Measurements from ENCODE around the gene LUC7L3. TPM values are rescaled to one million over a fixed set of nuclear protein-coding genes. Genes with fewer than 3 reads are reported as not detected.
A peak's percentile ranks its signal among the peaks of the same experiment; 100 is the strongest.

The LUC7L3 gene
- total RNA-seq, 1 donor from 2014 or later = 105 TPM

DNA sequence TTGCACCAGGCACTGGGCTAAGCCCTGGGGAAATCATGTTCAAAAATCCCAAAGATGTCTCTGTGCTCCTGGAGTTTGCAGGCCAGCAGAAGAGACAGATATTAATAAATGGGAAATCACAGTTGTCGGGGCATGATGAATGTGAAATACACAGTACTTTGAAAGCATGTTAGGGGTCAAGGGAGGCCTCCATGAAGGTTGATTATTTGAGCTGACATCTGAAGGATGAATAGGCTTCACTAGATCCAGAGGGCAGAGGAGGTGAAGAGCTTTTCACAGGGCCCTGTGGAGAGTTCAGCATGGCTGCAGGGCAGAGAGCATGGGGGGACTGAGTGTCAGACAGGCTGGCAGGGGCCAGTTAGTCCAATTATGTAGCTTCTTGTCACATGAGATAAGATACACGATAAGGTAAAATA lies 45.3 kb downstream of the LUC7L3 start:
- TF ChIP-seq, protein P1, sequence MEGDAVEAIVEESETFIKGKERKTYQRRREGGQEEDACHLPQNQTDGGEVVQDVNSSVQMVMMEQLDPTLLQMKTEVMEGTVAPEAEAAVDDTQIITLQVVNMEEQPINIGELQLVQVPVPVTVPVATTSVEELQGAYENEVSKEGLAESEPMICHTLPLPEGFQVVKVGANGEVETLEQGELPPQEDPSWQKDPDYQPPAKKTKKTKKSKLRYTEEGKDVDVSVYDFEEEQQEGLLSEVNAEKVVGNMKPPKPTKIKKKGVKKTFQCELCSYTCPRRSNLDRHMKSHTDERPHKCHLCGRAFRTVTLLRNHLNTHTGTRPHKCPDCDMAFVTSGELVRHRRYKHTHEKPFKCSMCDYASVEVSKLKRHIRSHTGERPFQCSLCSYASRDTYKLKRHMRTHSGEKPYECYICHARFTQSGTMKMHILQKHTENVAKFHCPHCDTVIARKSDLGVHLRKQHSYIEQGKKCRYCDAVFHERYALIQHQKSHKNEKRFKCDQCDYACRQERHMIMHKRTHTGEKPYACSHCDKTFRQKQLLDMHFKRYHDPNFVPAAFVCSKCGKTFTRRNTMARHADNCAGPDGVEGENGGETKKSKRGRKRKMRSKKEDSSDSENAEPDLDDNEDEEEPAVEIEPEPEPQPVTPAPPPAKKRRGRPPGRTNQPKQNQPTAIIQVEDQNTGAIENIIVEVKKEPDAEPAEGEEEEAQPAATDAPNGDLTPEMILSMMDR (IDR thresholded peaks at IDR 0.05) = no peak
- peak; percentile 32 for DNase-seq (ENCODE audit: extremely low spot score, unreplicated experiment)
- Mint-ChIP-seq H3K27ac (ENCODE audit: unreplicated experiment) (no peak overlapping the region), H3K4me1 (ENCODE audit: unreplicated experiment) (peaks cover 7% of the 10 kb centered on the region), H3K4me3 (ENCODE audit: unreplicated experiment) (no peak overlapping the region), H3K36me3 (ENCODE audit: unreplicated experiment) (no peaks in the 10 kb centered on the region), H3K27me3 (ENCODE audit: unreplicated experiment) (peaks cover 5% of the 10 kb centered on the region), H3K9me3 (ENCODE audit: unreplicated experiment) (no peaks in the 10 kb centered on the region)

DNA sequence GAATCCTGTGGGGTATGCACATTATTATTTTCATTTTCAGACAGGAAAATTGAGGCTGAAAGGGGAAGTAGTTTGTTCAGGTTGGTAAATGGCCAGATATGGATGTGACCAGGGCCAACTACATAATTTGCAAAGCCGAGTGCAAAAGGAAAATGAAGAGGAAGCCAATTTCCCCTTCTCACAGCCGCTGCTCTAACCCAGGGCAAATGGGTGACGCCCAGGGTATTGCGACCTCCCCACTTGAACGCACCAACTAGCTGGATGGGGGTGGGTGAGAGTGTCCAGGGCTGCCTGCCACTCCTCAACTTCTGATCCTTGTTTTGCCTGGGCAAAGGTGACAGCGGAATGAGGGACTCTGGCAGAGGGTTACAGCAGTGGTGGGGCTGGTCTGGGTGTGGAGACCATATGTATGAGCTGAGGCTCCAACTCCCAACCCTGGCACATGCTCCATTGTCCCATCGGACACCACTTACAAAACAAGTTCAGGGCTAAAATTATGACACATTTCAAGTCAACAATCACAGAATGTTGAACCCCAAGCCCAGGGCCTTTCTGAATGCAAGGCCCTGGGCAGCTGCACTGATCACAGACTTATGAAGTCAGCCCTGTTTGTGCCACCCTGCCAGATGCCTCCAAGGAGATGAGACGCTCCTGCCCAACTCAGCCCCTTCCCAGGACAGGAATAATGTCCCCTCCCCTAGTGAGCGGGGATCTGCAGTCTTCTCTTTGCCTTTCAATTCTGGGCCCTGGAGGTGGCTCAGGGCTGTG lies 46.2 kb downstream of the LUC7L3 start:
- Mint-ChIP-seq H3K27ac (ENCODE audit: unreplicated experiment) (no peak overlapping the region), H3K27me3 (ENCODE audit: unreplicated experiment) (peaks cover 5% of the 10 kb centered on the region), H3K4me3 (ENCODE audit: unreplicated experiment) (no peak overlapping the region), H3K36me3 (ENCODE audit: unreplicated experiment) (no peaks in the 10 kb centered on the region), H3K9me3 (ENCODE audit: unreplicated experiment) (no peaks in the 10 kb centered on the region), H3K4me1 (ENCODE audit: unreplicated experiment) (peaks cover 7% of the 10 kb centered on the region)
- TF ChIP-seq, protein P1 (IDR thresholded peaks at IDR 0.05) = no peak
- DNase-seq (ENCODE audit: extremely low spot score, unreplicated experiment) = peak; percentile 60

DNA sequence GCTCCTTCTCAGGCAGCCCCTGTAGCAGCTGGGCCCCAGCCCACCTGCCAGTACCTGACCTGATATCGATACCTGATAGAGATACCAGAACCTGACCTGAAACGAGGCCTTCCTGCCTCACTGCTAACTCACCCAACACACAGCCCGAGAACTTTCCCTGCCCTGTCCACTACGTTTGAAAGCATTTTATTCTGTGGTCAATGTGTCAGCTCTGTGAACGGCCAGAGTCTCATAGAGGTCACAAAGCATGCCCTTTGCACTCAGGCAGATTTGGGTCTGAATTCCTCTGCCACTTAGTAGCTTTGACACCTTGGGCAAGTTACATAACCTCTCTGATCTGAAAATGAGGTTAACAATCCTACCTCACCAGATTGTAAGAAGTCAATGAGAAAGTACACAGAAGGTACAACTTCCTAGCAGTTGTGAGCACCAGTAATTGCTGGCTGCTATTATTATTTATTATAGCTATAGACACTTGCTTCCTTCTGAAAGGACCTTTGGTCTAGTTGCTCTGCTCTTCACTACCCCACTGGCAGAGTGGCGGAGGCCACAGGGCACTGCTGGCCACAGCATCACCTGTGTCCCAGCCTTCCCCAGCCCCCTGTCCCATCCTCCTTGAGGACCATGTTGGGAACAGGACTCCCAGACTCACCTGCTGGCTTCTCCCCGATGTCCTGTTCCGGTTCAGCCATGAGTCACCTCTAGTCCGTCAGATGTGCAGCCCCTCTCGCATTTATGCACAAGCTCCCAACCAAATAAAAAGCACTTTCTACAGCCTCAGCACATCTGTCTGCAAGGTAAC lies 47.0 kb downstream of the LUC7L3 start:
- TF ChIP-seq, protein P1 (IDR thresholded peaks at IDR 0.05) = no peak
- H3K36me3 Mint-ChIP-seq (ENCODE audit: unreplicated experiment) = no peaks in the 10 kb centered on the region
- peaks cover 5% of the 10 kb centered on the region for H3K27me3 Mint-ChIP-seq (ENCODE audit: unreplicated experiment)
- peak; percentile 78 for DNase-seq (ENCODE audit: extremely low spot score, unreplicated experiment)
- H3K4me1 Mint-ChIP-seq (ENCODE audit: unreplicated experiment) = peaks cover 7% of the 10 kb centered on the region
- no peak overlapping the region for H3K4me3 Mint-ChIP-seq (ENCODE audit: unreplicated experiment)
- H3K9me3 Mint-ChIP-seq (ENCODE audit: unreplicated experiment) = no peaks in the 10 kb centered on the region
- no peak overlapping the region for H3K27ac Mint-ChIP-seq (ENCODE audit: unreplicated experiment)

DNA sequence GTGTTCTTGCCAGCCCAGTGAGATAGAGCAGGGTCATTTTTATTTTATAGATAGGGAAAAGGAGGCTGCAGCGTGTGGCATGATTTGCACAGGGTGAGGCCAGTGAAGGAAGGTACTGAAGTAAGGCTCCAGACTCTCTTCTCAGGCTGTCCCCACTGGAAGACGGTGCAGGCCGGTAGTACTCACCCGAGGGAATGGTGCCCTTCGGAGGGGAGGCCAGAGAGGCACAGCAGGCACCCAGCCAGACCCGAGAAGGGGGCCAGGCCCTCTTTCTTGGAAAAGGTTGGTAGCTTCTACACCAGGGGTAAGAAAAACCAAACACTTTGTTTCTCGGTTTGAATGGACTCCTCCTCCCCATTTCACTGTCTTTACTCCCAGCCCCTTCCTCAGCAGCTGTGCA lies 47.6 kb downstream of the LUC7L3 start:
- H3K4me3 Mint-ChIP-seq (ENCODE audit: unreplicated experiment) = no peak overlapping the region
- no peaks in the 10 kb centered on the region for H3K36me3 Mint-ChIP-seq (ENCODE audit: unreplicated experiment)

More for the DNA sequence above, 47.6 kb downstream of the LUC7L3 start:
- TF ChIP-seq, protein P1 (IDR thresholded peaks at IDR 0.05) = no peak
- H3K4me1 Mint-ChIP-seq (ENCODE audit: unreplicated experiment) = peaks cover 7% of the 10 kb centered on the region
- H3K27me3 Mint-ChIP-seq (ENCODE audit: unreplicated experiment) = peaks cover 5% of the 10 kb centered on the region
- H3K27ac Mint-ChIP-seq (ENCODE audit: unreplicated experiment) = no peak overlapping the region
- H3K9me3 Mint-ChIP-seq (ENCODE audit: unreplicated experiment) = no peaks in the 10 kb centered on the region
- DNase-seq (ENCODE audit: extremely low spot score, unreplicated experiment) = peak; percentile 67

Measured in osteocyte (in vitro differentiated cells).